ENCODE results near the gene HEPACAM.

The HEPACAM gene

DNA sequence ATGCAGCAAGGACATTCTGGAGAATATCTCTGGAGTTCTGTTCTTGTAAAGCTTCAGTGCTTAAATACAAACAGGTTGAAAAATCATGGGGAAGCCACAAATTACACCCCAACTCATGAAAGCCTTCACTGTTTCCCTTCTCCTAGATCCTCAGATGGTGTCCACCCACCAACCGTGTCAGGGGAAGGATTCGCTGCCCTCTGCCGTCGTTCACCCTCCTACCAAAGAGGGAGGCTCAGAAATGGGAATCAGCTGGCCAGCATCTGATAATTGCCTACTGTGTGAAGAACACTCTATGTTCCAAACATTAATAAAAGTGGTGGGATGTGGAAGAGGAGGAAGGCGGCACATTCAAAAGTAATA lies 7.4 kb upstream of the HEPACAM start:
- DNase-seq (ENCODE audit: low spot score), result no peak

DNA sequence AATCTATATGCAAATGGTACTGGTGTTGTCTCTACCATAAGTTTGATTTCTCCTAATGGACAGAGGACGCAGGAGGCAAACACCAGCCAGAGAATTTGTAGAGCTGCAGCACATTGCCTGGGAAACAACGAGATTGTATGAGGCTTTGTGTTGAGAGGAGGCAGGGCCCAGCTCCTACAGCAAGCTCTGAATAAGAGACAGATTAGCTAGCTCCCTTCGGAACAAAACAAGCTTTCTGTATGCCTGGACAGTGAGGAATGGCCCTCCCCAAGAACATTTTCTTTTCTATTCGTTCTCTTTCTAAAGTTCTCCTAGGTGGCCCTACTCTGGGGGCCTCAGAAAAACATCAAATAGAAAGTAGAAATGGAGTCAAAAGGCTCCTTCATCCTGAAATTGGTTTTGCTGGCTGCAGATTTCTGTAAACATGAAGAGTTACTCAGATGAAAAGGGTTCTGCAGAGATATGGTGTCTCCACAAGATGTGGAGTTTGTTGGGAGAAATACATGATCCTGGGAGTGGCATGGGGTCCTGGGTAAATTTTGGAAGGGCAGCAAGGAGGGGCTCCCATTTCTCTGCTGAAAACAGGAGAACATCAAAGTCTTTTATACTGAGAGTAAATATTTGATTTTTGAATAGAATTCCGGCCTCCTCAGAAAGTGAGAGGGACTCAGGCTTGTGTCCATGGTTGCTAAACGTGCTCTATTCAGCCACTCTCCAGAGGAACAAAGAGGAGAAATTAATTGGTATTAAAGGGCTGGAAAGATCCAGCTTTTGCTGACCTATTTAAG lies 6.8 kb upstream of the HEPACAM start:
- no peak for DNase-seq (ENCODE audit: low spot score)

DNA sequence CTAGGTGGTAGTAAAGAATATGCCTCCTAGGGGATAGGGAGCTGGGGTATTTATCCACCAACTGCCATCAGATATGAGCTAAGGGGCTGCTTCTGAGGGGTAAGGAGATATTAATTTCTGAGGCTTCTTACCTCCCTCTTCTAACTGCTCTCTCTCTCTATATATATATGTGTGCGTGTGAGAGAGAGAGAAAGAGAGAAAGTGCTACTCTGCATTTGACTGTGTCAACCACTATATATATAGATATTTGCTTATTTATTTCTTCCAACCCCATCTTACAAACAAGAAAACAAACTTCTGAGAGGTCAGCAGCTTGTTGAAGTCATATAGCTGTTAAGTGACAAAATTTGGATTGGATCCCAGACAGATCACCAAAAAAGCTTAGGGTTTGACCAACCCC lies 5.9 kb upstream of the HEPACAM start:
- no peak for DNase-seq (ENCODE audit: low spot score)

DNA sequence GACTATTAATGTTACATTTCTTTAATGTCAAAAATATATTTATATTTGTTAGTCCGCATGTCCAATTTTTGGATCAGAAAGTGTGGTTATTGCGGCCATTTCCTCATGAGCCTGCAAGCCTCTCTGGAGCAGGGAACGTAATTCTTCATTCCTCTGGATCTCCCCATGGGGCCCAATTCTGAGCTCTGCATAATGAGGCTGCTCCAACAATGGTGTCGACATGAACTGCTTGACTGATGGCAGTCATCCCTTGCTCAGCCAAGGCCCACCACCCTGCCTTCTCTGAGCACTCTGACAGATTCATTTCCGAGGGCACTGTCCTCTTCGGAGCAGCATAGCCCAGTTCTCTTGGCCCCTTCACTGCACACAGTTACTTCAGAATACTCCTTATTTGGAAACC lies 3.1 kb upstream of the HEPACAM start:
- DNase-seq (ENCODE audit: low spot score), result no peak

DNA sequence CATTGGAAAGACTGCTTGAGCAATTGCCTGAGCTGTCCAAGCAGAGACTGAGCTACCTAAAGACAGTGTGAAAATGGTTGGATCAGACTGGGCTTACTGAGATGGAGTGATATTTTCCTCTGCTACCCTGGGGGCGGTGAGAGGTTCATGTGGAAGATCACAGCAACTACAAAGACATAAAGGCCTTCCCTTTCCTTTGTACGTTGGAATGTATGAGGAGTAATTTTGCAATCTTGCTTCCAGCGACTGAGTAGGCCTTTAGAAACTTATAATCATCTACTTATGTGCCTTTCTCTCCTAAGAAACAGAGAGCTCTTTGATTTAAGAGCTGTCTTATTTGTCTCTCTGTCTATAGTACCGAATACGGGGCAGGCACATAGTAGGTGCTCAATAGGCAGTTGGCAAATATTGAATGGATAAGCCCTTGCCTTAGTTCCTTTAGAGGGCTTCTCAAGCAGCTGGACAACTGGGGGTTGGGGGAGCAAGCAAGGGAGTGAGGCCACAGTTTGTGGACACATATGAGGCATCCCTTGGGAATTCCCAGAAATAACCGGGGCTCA lies 2.4 kb upstream of the HEPACAM start:
- DNase-seq (ENCODE audit: low spot score), result no peak

DNA sequence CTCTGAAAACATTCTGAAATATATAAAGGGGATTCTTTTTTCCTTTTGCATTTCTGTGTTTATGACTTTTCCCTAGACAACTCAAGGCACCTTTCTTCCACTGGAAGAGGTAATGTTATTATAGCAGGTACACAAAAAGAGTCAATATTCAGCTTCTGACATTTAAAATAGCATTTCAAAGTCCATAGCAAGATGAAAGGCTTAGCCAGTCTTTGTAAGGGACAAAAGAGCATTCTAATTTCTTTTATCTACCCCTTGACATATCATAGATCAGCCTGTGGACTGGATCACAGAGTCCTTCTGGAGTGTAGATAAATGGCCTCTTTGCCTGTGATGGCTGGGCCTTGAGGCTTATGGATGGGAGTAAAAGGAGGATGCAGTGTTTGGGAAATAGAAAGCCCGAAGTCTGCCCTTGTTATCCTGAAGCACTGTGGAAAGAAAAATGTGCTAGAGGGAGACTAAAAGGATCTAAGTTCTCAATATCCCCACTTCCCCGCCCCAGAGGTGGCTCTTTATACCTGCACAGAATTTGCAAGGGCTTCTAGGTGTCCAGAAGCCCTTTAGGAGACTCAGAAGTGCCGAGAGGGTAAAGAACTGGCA lies 1.6 kb upstream of the HEPACAM start:
- DNase-seq (ENCODE audit: low spot score), result no peak

DNA sequence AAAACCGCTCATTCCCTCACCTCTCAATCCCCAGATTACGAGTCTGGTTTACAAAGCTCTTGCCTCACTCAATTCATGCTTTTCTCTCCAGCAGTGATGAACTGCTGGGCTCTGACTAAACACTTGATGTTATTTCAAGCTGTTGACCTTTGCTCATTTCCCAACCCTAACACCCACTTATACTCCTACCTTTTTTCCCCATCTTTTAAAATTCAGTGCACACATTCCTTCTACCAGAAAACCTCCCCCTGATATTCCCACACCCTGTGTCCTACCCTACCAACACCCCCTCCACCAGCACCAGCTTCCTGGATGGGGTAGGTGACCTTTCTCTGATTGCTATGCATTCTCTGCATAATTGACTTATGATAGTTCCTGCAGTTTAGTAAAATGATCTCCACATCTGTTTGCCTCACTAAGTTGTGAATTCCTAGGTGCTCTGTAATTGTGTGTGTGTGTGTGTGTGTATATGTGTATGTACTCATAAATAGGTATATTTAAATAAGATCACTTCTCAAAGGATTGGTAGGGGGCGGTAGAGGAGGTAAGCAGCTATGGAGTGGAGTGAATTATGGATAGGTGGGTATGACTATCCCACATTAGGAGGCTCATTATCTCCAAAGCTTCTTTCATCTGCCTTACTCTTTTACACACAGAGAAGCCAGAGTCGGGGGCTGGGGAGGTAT lies 842 bp downstream of the HEPACAM start:
- DNase-seq (ENCODE audit: low spot score), result peak; percentile 73

DNA sequence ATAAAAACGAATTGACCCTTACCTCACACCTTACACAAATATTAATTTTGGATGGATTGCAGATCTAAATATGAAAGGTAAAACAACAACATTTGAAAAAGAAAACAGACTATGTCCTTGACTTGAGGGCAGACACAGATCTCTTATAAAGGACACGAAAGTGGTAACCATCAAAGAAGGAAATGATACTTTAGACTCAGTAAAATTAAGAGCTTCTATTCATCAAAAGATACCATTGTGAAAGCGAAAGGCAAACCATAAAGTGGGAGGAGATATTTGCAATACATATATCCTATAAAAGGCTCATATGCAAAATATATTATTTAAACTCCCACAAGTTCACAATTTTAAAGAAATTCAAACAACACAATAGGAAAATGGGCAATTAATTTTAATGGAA lies 5.0 kb downstream of the HEPACAM start:
- DNase-seq (ENCODE audit: low spot score), result no peak

DNA sequence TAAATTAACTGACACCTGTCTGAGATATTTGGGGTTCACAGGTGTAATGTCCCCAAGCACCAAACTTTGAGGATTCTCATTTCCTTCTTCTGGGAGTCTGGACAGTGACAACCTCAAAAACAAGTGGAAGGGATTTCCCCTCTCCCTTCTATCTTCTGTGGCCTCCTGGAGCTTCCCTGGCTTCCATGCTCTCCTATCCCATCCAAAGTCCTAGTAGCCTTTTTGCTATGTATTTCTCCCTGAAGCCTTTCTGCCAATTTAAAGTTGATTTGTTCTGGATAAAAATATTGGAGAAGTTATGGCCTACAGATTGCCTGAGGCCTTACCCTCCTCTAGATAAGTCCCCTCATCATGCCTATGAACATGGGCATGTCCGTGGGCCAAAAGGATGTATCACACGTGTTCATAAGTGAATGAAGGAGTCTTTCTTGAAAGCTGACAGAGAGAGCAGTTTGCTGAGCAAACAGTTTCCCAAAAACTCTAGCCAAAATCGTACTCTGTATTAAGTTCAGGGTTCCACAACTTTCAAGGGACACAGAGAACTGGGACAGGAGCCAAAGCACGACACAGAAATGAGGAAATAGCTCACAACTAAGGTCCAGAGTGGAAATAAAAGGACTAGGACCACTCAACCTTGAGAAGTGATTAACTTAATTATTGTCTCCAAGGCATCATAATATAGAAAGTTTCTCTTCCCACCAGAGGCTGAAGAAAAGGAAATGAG lies 6.7 kb downstream of the HEPACAM start:
- no peak for DNase-seq (ENCODE audit: low spot score)

DNA sequence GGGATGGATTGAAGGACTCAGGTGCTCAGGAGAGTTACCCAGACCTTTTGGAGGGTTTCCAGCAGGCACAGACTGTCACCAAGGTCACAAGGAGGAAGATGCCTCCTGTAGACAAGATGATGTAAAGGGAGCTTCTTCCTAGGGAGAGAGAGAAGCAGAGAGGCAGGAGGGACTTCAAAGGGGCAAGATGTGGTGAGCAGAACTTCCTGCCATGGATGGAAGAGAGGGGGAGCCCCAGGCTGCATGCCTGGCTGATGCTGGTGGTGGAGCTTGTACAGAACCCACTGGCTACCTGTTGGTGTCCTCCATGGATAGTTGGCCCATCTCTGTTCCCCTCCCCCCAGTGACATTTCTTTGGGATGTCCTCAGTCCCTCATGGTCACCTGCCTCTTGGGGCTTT lies 12.6 kb downstream of the HEPACAM start:
- DNase-seq (ENCODE audit: low spot score), result no peak

DNA sequence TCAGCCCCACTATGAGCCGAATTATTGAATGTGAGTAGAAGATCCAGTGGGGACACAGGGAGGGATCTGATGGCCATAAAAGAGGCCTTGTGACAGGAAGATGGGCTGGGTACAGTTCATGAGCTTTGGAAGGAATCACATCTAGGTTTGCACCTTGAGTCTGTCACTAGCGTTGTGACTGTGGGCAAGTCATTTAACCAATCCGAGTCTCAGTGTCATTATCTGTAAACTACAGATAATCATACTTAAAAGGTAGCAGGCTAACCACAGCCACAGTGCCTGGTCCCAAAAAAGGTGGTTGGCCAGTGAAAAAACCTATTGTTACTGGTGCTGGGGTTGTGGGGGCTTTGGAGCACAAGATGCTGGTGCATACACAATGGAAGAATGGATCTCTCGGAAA lies 13.0 kb downstream of the HEPACAM start:
- DNase-seq (ENCODE audit: low spot score), result no peak

DNA sequence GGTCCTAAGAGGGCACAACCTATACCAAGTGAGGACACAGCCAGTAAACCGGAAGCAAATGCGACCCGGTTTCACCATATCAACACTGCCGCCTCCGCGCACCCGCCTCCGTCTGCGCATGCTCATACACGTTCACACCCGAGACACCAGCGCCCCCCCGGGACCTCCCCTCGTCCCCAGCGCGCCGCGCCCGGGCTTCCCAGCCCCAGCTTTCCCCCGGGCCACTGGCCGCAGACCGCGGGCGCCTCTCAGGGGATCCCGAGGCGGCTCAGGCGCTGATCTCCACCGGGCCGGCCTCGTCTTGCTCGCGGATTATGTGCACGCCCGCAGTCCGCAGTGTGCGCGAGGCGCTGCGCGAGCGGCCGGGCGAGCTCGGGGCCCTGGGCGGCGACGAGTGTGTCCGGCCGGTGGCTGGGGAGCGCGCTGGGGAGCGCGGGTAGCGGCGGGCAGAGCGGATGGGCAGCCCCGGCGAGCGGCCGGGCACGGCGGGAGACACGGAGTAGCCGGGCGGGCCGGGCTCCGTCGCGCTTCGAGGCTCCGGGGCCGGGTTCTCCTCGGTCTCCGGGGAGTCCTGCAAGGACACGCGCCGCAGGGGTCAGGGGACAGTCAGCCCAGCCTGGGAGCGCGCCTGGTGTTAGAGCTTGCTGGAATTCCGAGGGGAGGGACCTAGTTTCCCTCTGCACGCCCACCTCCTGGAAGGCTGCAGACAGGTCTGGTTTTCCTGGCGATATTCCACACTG lies 14.8 kb downstream of the HEPACAM start:
- DNase-seq (ENCODE audit: low spot score), result peak; percentile 62

DNA sequence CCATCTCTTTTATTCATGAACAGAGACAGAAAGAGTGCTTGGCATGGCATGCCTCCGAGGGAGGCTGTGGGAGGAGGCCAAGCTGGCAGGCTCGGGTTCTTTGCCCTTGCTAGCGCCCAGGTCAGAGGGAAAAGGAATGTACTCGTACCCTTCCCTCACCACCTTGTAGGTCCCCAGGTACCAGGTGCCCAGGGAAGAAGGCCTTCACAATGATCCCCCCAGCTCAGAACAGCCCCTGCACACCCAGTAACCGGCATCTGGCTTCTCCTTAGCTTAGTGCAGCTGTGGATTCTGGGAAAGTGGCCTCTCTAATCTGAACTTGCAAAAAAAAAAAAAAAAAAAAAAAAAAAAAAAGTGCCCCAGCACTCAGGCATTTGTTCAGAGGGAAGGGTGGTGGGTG lies 15.5 kb downstream of the HEPACAM start:
- no peak for DNase-seq (ENCODE audit: low spot score)

DNA sequence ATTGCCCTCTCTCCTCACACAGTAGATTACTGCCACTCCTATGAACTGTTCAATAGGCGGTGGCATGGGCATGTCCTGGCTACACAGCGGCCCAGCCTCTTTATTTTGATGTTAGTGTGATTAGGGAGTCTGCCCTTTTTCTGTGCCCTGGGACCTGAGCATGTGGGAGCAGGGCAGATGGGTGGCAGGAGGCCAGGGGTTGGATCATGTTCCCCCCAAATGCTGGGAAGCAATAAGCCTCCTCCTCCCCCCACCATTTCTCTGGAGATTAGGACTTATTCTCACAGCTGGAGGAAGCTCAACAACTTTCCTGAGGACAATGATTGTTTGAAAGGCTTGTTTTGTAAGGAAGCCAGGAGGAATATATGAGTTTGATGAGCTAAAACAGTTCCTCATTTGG lies 15.9 kb downstream of the HEPACAM start:
- no peak for DNase-seq (ENCODE audit: low spot score)

DNA sequence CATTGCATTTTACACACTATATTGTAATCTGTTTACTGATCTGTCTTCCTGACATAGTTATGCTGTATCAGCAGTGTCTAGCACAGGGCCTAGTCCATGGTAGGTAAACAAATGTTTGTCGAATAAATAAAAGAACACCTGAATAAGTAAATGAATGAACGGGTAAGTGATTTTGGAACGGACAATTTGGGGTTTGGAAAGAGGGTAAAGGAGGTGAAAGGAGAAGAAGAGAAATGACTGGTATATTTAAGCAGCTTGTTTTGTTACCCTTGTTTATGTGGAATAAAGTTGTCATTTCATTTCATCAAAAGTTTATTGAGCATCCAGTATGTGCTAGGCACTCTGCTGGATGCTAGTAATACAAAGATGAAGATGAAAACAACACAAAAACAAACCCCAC lies 16.9 kb downstream of the HEPACAM start, which contains the start of gene HEPN1:
Gene HEPN1 (plus strand): TSS at position 301 of the 400 bp plus-strand sequence.
- no peak for DNase-seq (ENCODE audit: low spot score)

DNA sequence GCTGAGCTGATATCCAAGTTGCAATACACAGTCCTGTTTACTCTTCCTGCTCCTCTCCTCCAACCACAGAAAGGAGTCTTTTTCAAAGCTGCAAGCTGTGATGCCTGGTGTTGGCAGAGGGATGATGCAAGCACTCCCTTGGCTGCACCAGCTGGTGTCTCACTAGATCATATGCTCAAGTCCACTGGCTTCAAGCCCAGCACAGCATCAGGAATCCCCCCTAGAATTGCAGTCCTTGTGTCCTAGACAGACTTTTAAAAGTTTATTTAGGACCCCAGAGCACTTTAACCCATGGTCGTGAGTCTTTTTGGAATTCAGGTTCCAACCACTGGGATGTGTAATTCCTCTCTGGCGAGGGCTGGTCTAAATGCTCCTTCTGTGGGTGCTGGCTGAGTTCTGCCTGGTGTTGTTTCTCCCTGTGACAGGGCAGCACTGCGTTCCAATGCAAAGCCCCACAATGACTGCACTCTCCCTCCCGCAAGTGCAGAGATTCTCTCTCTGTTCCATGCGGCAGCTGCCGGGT lies 18.7 kb downstream of the HEPACAM start:
- no peak for DNase-seq (ENCODE audit: low spot score)

DNA sequence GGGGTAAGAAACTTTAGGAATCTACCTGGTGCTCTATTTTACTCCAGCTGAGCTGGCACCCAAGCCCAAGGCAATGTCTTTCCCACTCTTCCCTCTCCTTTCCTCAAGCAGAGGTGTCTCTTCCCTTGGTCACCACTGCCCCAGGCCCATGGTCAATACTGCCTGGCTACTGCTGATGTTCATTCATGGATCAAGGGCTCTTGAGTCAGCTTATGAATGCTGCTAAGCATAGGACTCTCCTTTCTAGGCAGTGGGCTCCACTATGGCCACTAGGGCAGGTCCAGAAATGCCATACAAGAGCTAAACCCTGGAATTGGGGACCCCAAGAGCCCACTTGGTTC lies 19.5 kb downstream of the HEPACAM start:
- no peak for DNase-seq (ENCODE audit: low spot score)

DNA sequence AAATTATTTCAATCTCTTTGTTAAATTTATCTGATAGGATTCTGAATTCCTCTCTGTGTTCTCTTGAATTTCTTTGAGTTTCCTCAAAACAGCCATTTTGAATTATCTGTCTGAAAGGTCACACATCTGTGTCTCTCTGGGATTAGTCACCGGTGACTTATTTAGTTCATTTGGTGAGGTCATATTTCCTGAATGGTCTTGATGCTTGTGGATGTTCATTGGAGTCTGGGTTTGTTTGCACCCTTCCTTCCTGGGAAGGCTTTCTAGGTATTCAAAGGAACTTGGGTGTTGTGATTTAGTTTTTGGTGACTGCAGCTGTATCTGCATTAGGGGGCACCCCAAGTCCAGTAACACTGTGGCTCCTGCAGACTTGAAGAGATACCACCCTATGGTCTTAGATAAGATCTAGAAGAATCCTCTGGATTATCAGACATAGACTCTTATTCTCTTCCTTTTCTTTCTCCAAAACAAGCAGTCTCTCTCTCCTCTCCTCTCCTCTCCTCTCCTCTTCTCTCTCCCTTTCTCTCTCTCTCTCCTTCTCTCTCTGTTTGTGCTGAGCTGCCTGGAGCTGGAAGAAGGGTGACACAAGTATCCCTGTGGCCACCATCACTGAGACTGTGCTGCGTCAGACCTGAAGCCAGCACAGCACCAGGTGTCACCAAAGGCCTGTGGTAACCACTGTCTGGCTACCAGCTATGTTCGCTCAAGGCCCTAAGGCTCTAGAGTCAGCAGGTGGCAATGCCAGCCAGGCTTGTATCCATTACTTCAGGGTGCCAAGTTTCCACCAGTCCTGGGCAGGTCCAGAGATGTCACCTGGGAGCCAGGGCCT lies 20.1 kb downstream of the HEPACAM start:
- DNase-seq (ENCODE audit: low spot score), result peak; percentile 65

DNA sequence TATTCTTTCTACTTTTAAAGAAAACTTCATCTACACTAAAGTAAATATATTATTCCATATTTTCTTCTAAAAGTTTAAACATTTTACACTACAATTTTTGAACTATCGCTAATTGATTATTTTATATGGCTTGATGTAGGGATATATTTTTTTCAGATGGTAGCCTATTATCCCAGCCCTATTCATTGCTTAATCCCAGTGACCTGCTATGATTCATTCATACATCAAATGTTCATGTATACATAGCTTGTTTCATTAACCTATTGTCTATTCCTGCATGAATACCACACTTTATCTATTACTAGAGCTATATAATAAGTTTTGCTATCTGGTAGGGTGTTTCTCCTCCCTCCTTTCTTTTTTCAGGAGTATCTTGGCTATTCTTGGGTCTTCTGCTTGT lies 33.2 kb downstream of the HEPACAM start:
- no peak for DNase-seq (ENCODE audit: low spot score)

DNA sequence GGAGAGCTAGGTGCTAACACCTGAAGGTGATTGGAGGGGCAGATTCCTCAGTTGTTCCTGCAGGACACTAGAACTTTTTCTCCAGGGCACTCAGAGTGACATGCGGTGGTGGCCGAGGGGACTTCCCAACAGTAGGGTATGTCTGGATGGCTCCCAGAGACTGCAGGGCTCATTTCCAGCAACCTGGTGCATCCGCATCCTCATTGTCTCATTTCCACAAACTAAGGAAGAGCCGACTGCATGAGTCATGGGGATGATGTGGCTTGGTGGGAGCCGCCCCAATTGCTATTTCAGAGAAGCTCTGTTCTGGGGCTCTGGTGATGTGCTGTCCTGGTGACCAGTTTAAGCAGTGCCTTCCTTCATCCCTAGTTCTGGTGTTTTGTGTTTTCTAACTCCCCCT lies 35.4 kb downstream of the HEPACAM start:
- DNase-seq (ENCODE audit: low spot score), result peak; percentile 94
